Progenitor cell of endocrine pancreas (in vitro differentiated cells): ENCODE results near the gene CNTN5. TPM values are rescaled to one million over a fixed set of nuclear protein-coding genes. Genes with fewer than 3 reads are reported as not detected.

Source experiments
- DNase-seq: peaks from one replicate; pipeline ENCODE4 v3.0.0; 2021; ENCODE audit warnings: low spot score; ENCODE audit not compliant: unreplicated experiment
- H3K27ac Mint-ChIP-seq: 2 replicates; pipeline ENCODE4 v1.8.0; 2021; ENCODE audit warnings: mild to moderate bottlenecking, moderate library complexity, mixed read lengths
- H3K27me3 Mint-ChIP-seq: 2 replicates; pipeline ENCODE4 v1.8.0; 2021; ENCODE audit warnings: mixed read lengths
- H3K36me3 Mint-ChIP-seq: 2 replicates; pipeline ENCODE4 v1.8.0; 2022; ENCODE audit warnings: mixed read lengths; ENCODE audit not compliant: insufficient read depth
- H3K4me1 Mint-ChIP-seq: 2 replicates; pipeline ENCODE4 v1.8.0; 2021; ENCODE audit warnings: low read depth, mixed read lengths
- H3K4me3 Mint-ChIP-seq: 2 replicates; pipeline ENCODE4 v1.8.0; 2021; ENCODE audit warnings: low read depth, mild to moderate bottlenecking, moderate library complexity, mixed read lengths
- H3K9me3 Mint-ChIP-seq: 2 replicates; pipeline ENCODE4 v1.8.0; 2021; ENCODE audit warnings: low read depth, mixed read lengths
- CTCF ChIP-seq: fragments of 200-600 bp; sonication (generic); IDR thresholded peaks from one replicate; pipeline ENCODE4 v1.5.0; 2021; ENCODE audit warnings: antibody characterized with exemption, mild to moderate bottlenecking; ENCODE audit not compliant: unreplicated experiment
- total RNA-seq: library from RNA; stranded (reverse); gene quantifications from 2 replicates; pipeline ENCODE4 v1.2.1, GENCODE V29; 2021

CNTN5 gene
- total RNA-seq, 1 donor from 2014 or later = 0.50 TPM

- Mint-ChIP-seq H3K9me3 (no peaks in the 10 kb centered on the region), H3K4me1 (no peaks in the 10 kb centered on the region), H3K27me3 (no peaks in the 10 kb centered on the region), H3K27ac (no peak overlapping the region), H3K36me3 (no peaks in the 10 kb centered on the region), H3K4me3 (no peak overlapping the region)
- no peak for TF ChIP-seq CTCF
- DNase-seq = no peak
Observed at GRCh38 chr11:99464985-99465384, 444.2 kb downstream of the CNTN5 start.

DNA sequence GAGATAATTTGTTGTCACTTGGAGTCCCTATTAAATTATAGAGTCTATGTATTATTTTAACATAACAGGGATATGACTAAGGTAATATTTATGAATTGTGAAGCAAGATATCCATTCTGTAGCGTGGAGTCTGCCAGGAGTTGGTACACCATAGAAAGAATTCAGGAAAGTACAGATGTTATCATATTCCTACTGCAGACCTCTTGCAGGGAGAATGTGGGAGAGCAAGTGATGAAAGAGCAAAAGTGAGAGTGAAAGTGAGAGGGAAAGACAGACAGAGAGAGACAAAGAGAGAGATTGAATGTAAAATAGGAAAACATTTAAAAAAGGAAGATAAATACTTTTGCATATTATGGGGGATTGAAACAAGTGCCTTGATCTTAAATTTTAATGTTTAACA, 468.8 kb downstream of the CNTN5 start:
- Mint-ChIP-seq H3K27ac (no peak overlapping the region), H3K4me3 (no peak overlapping the region), H3K4me1 (no peaks in the 10 kb centered on the region), H3K36me3 (no peaks in the 10 kb centered on the region), H3K27me3 (no peaks in the 10 kb centered on the region), H3K9me3 (no peaks in the 10 kb centered on the region)
- no peak for DNase-seq
- no peak for TF ChIP-seq CTCF

DNA sequence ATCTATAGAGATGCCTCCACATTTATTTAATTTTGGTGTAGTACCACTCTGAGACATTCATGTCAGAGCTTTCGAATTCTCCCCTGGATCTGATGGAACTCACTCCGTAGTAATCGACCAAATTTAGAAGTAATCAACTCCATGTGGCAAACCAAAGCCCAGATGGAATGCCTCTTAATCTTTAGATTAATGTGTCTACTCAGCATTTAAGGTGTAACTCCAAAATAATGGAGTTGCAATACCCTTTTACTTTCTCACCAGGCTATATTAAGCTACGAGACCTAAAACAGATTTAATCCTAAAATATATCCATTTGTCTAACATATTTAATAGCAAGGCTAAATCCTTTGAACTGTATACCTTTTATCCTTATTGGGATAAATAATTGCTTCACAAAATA, 473.3 kb downstream of the CNTN5 start:
- no peak for DNase-seq
- no peak for TF ChIP-seq CTCF
- no peaks in the 10 kb centered on the region for H3K4me1 Mint-ChIP-seq
- H3K27me3 Mint-ChIP-seq = no peaks in the 10 kb centered on the region
- no peak overlapping the region for H3K27ac Mint-ChIP-seq
- H3K4me3 Mint-ChIP-seq = no peak overlapping the region
- H3K36me3 Mint-ChIP-seq = no peaks in the 10 kb centered on the region
- H3K9me3 Mint-ChIP-seq = no peaks in the 10 kb centered on the region

GRCh38 chr11:99501655-99502054, 480.9 kb downstream of the CNTN5 start:
- TF ChIP-seq CTCF = no peak
- Mint-ChIP-seq H3K27ac (no peak overlapping the region), H3K4me3 (no peak overlapping the region), H3K9me3 (no peaks in the 10 kb centered on the region), H3K4me1 (no peaks in the 10 kb centered on the region), H3K27me3 (no peaks in the 10 kb centered on the region), H3K36me3 (no peaks in the 10 kb centered on the region)
- no peak for DNase-seq

- Mint-ChIP-seq H3K4me3 (no peak overlapping the region), H3K27ac (no peak overlapping the region), H3K27me3 (no peaks in the 10 kb centered on the region), H3K36me3 (no peaks in the 10 kb centered on the region), H3K9me3 (no peaks in the 10 kb centered on the region), H3K4me1 (no peaks in the 10 kb centered on the region)
- DNase-seq = no peak
- TF ChIP-seq CTCF = no peak
Observed at GRCh38 chr11:99505316-99505715, 484.6 kb downstream of the CNTN5 start.
